ENCODE data around the gene BRSK2. TPM values are rescaled to one million over a fixed set of nuclear protein-coding genes. Genes with fewer than 3 reads are reported as not detected.

Gene BRSK2
- polyA plus RNA-seq, 1 of the 3 experiments (the other 2 are of a cell fraction), result 0.64 TPM

GRCh38 chr11:1448882-1449281, 59.1 kb downstream of the BRSK2 start:
- Histone ChIP-seq H3K4me3 (ENCODE audit: low read depth in 2 of 2, low read length in 1 of 2) (no peak overlapping the region), H3F3A (replicated peaks; ENCODE audit: insufficient read depth) (no peaks in the 10 kb centered on the region), H2AFZ (ENCODE audit: low read depth) (no peak overlapping the region), H3K4me1 (ENCODE audit: control insufficient read depth in 1 of 2, insufficient read depth in 2 of 2, low read depth in 1 of 2, low read length in 1 of 2) (no peaks in the 10 kb centered on the region; a peak in 1 of 4 replicates), H3K4me2 (no peak overlapping the region), H3K27me3 (ENCODE audit: insufficient read depth) (no peaks in the 10 kb centered on the region), H3K9me3 (no peaks in the 10 kb centered on the region), H3K9me2 (no peaks in the 10 kb centered on the region), H3K9ac (no peak overlapping the region), H3K27ac (ENCODE audit: low read depth in 2 of 2, low read length in 1 of 2) (no peak overlapping the region), H3K79me2 (ENCODE audit: insufficient read depth) (no peaks in the 10 kb centered on the region), H3K36me3 (replicated peaks in 1 of 2; ENCODE audit: control insufficient read depth in 1 of 2, insufficient read depth in 2 of 2, low read length in 1 of 2) (no peaks in the 10 kb centered on the region), H4K20me1 (ENCODE audit: insufficient read depth) (no peaks in the 10 kb centered on the region)
- TF ChIP-seq ZBTB33 (IDR thresholded peaks at IDR 0.05; ENCODE audit: borderline replicate concordance, low read depth) (no peak), FOXJ3 (CRISPR knock-in tag; IDR thresholded peaks at IDR 0.05) (no peak), TCF12 (IDR thresholded peaks at IDR 0.05) (no peak), GABPA (IDR thresholded peaks at IDR 0.05; ENCODE audit: low read depth) (no peak), SMC3 (IDR thresholded peaks at IDR 0.05; ENCODE audit: low read depth, low read length) (no peak), SIN3A (IDR thresholded peaks at IDR 0.05; ENCODE audit: borderline replicate concordance, low read depth, low read length) (no peak), RXRA (IDR thresholded peaks at IDR 0.05; ENCODE audit: borderline replicate concordance, low read depth) (no peak), TEAD4 (IDR thresholded peaks at IDR 0.05; ENCODE audit: borderline replicate concordance, insufficient read depth) (no peak), RCOR1 (IDR thresholded peaks at IDR 0.05; ENCODE audit: low read length) (no peak), NRF1 (IDR thresholded peaks at IDR 0.05; ENCODE audit: low read depth, low read length) (no peak), IRF3 (IDR thresholded peaks at IDR 0.05; ENCODE audit: low read depth, low read length) (no peak), ELF1 (IDR thresholded peaks at IDR 0.05) (no peak), MXI1 (IDR thresholded peaks at IDR 0.05; ENCODE audit: low read depth, low read length) (no peak), RAD21 (IDR thresholded peaks at IDR 0.05; ENCODE audit: low read length) (no peak), EP300 (IDR thresholded peaks at IDR 0.05; ENCODE audit: borderline replicate concordance in 1 of 2, low read depth in 1 of 2, low read length in 1 of 2) (no peak), FOSL2 (IDR thresholded peaks at IDR 0.05; ENCODE audit: borderline replicate concordance, low read depth) (no peak), TAF1 (IDR thresholded peaks at IDR 0.05; ENCODE audit: borderline replicate concordance, low read depth, low read length) (no peak)
- 78% methylated on average over 4 of the region's 24 CpGs for WGBS (ENCODE audit: low lambda C conversion rate)
- POLR2A ChIA-PET, result no interaction called here
- DNase-seq, result no peak
- CTCF ChIA-PET, result interaction anchor here (1.0 to 1.3 kb wide), 3 partner anchors 13 to 334 kb away, joined by 3 to 4 read pairs (median 3); no protein-coding TSS in a partner anchor
